Endothelial cell of umbilical vein (primary cell): ENCODE measurements around the gene UBASH3B. TPM values are rescaled to one million over a fixed set of nuclear protein-coding genes. Genes with fewer than 3 reads are reported as not detected.

Experiments used
- BruUV-seq: library from RNA; stranded (reverse); fragments of 400-500 nt; replicated peaks from 2 replicates; lab custom pipeline; 2021; lab: Mats Ljungman, UMichigan
- CTCF ChIA-PET: fragments of 300-600, 350-600 bp; sonication (Branson Sonifier 250); formaldehyde crosslinking; loops from one replicate; lab custom pipeline; 2021; ENCODE audit warnings: antibody characterized with exemption, inconsistent platforms; lab: Charles Lee
- POLR2A ChIA-PET: fragments of 300-600, 350-600 bp; sonication (Branson Sonifier 250); formaldehyde crosslinking; loops from one replicate; lab custom pipeline; 2021; ENCODE audit warnings: antibody characterized with exemption, inconsistent platforms; lab: Charles Lee
- DNase-seq: peaks from one replicate; pipeline ENCODE4 v3.0.0-alpha.2; 2011; ENCODE audit warnings: low read depth, low spot score
- FAIRE-seq: peaks from 2 replicates; lab custom pipeline; 2011; peaks lifted over from hg19 to GRCh38; lab: Jason Lieb, UNC
- H2AFZ ChIP-seq: 2 replicates; pipeline ENCODE4 v1.6.0; 2012; ENCODE audit warnings: low read depth, low read length, control low read depth, inconsistent platforms
- H3K27ac ChIP-seq: 2 replicates; pipeline ENCODE4 v1.5.1; 2011; ENCODE audit warnings: low read depth, mild to moderate bottlenecking, control low read depth, low read length, moderate library complexity; ENCODE audit not compliant: insufficient read depth
- H3K27me3 ChIP-seq, 2 experiments: 2 replicates each; pipeline versions ENCODE4 v1.6.0 to v1.6.1; 2011; ENCODE audit warnings: low read length in 2 of 2, mixed read lengths in 1 of 2; ENCODE audit not compliant: control insufficient read depth in 2 of 2, insufficient read depth in 2 of 2
- H3K36me3 ChIP-seq, 2 experiments: 2 replicates in 1 of 2; 3 replicates in 1 of 2; pipeline ENCODE4 v1.5.1; 2011; ENCODE audit warnings: low read length in 2 of 2, mild to moderate bottlenecking in 1 of 2, moderate library complexity in 1 of 2; ENCODE audit not compliant: control insufficient read depth in 2 of 2, insufficient read depth in 2 of 2; ENCODE audit errors: extremely low read depth in 1 of 2
- H3K4me1 ChIP-seq: 3 replicates; pipeline ENCODE4 v1.5.1; 2011; ENCODE audit warnings: mild to moderate bottlenecking, low read length; ENCODE audit not compliant: control insufficient read depth, insufficient read depth; ENCODE audit errors: extremely low read depth
- H3K4me2 ChIP-seq: 2 replicates; pipeline ENCODE4 v1.6.1; 2011; ENCODE audit warnings: low read length, control low read depth, mixed read lengths; ENCODE audit not compliant: insufficient read depth
- H3K4me3 ChIP-seq, 3 experiments: fragments of 200-600 bp in 1 of 3; sonication (generic), shearing (Covaris generic) in 1 of 3; replicated peaks in 1 of 3; 2 replicates each; pipeline ENCODE4 v1.5.1; 2011 to 2016; ENCODE audit warnings: control low read depth in 3 of 3, low read length in 3 of 3, mild to moderate bottlenecking in 2 of 3, inconsistent platforms in 1 of 3, low read depth in 1 of 3, moderate library complexity in 1 of 3; ENCODE audit not compliant: insufficient read depth in 1 of 3
- H3K79me2 ChIP-seq: 2 replicates; pipeline ENCODE4 v1.6.0; 2012; ENCODE audit warnings: low read length, inconsistent platforms; ENCODE audit not compliant: control insufficient read depth, insufficient read depth
- H3K9ac ChIP-seq: replicated peaks from 2 replicates; pipeline ENCODE3; 2011; ENCODE audit warnings: low read length, control low read depth; ENCODE audit not compliant: insufficient read depth; ENCODE audit errors: extremely low read depth
- H3K9me1 ChIP-seq: replicated peaks from 3 replicates; pipeline ENCODE4 v1.6.0; 2011; ENCODE audit warnings: mild to moderate bottlenecking, low read length; ENCODE audit not compliant: control insufficient read depth, insufficient read depth; ENCODE audit errors: extremely low read depth
- H3K9me3 ChIP-seq: replicated peaks from 2 replicates; pipeline ENCODE4 v1.5.1; 2012; ENCODE audit warnings: low read length, inconsistent platforms; ENCODE audit not compliant: control insufficient read depth, insufficient read depth
- H4K20me1 ChIP-seq: replicated peaks from 2 replicates; pipeline ENCODE3; 2011; ENCODE audit warnings: mild to moderate bottlenecking, low read length; ENCODE audit not compliant: control insufficient read depth, insufficient read depth; ENCODE audit errors: extremely low read depth
- CTCF ChIP-seq, 2 donors: IDR thresholded peaks; 1 replicate in 1 of 2; 2 replicates in 1 of 2; pipeline ENCODE4 v1.5.1; 2011; ENCODE audit warnings: low read length in 2 of 2, mild to moderate bottlenecking in 2 of 2, moderate library complexity in 2 of 2, control low read depth in 1 of 2, inconsistent platforms in 1 of 2, low read depth in 1 of 2; ENCODE audit not compliant: insufficient read depth in 1 of 2; ENCODE audit errors: extremely low read depth in 1 of 2
- EZH2 ChIP-seq: IDR thresholded peaks from 2 replicates; pipeline ENCODE4 v1.6.1; 2012; ENCODE audit warnings: borderline replicate concordance, low read depth, mild to moderate bottlenecking, moderate library complexity, low read length, inconsistent platforms; ENCODE audit not compliant: severe bottlenecking
- FOS ChIP-seq: IDR thresholded peaks from 2 replicates; pipeline ENCODE4 v1.6.1; 2011; ENCODE audit warnings: mild to moderate bottlenecking, low read length, moderate library complexity, borderline replicate concordance; ENCODE audit not compliant: insufficient read depth
- GATA2 ChIP-seq: IDR thresholded peaks from 2 replicates; pipeline ENCODE4 v1.7.0; 2011; ENCODE audit warnings: low read depth, mild to moderate bottlenecking, moderate library complexity, mixed read lengths, low read length; ENCODE audit not compliant: insufficient read length, insufficient read depth
- JUN ChIP-seq: IDR thresholded peaks from 2 replicates; pipeline ENCODE4 v1.6.1; 2011; ENCODE audit warnings: borderline replicate concordance, low read depth; ENCODE audit not compliant: insufficient read length, insufficient read depth
- MAX ChIP-seq: IDR thresholded peaks from 2 replicates; pipeline ENCODE4 v1.6.1; 2011; ENCODE audit not compliant: insufficient read depth, insufficient read length
- MYC ChIP-seq: IDR thresholded peaks from one replicate; pipeline ENCODE4 v1.6.1; 2011; ENCODE audit warnings: mild to moderate bottlenecking, low read depth, low read length
- POLR2A ChIP-seq: IDR thresholded peaks from 2 replicates; pipeline ENCODE4 v1.6.1; 2012; ENCODE audit warnings: low read depth, mild to moderate bottlenecking, control low read depth, low read length
- POLR2AphosphoS5 ChIP-seq: IDR thresholded peaks from 2 replicates; pipeline ENCODE4 v1.6.1; 2012; ENCODE audit warnings: low read depth, mild to moderate bottlenecking, control low read depth, low read length, moderate library complexity; ENCODE audit not compliant: insufficient read depth
- dilution Hi-C: fragments of 300-500 bp; cut with MboI; formaldehyde crosslinking; loops from one replicate; pipeline ENCODE4 v1.15.0; 2019; ENCODE audit warnings: low sequenced_read_pairs; ENCODE audit not compliant: extremely low pct_ligation_motif_present
- intact Hi-C: fragments of 100-400 bp; cut with micrococcal nuclease; formaldehyde crosslinking; loops from one replicate; pipeline ENCODE4 v1.10.0; 2022
- polyA plus RNA-seq, 4 experiments: library from polyadenylated mRNA; depleted of rRNA in 3 of 4; stranded (reverse) in 3 of 4; unstranded in 1 of 4; fragments of >200 nt; gene quantifications; 2 replicates each; pipeline versions ENCODE4 v1.2.1 to v1.2.3, GENCODE V29; 2011 to 2012; ENCODE audit warnings: missing spikeins in 1 of 4
- total RNA-seq: library from RNA; stranded (reverse); gene quantifications from 2 replicates; pipeline ENCODE4 v1.2.3, GENCODE V29; 2021

Gene UBASH3B
- total and polyA plus RNA-seq, 2 donors (not counting 3 experiments of a cell fraction or from before 2014, with no cell fraction given) = 23.7 to 38.1 TPM

- peak overlapping the region; percentile 54 for H3K27ac ChIP-seq
- FAIRE-seq (peak; percentile 64), DNase-seq (peak; percentile 68)
- peak overlapping the region; percentile 49 for H3K4me2 ChIP-seq
- POLR2A ChIA-PET = no interaction called here
- H2AFZ ChIP-seq = no peak overlapping the region
- no peak overlapping the region for H3K4me3 ChIP-seq
- CTCF ChIA-PET = interaction anchor here (0.7 to 2.0 kb wide), 8 partner anchors 9 to 109 kb away, joined by 3 to 6 read pairs (median 4); partner anchors contain the start of gene UBASH3B
- H3K36me3 ChIP-seq = no peaks in the 10 kb centered on the region
- no TSS peak for BruUV-seq
- TF ChIP-seq FOS = peak; percentile 58
- TF ChIP-seq JUN = peak; percentile 42
- no peak for TF ChIP-seq MYC
- dilution Hi-C loops = no loop called here
- H3K9me3 ChIP-seq = no peaks in the 10 kb centered on the region
- H3K4me1 ChIP-seq = peaks cover 48% of the 10 kb centered on the region
- H3K9ac ChIP-seq = peak overlapping the region; percentile 14
- no peaks in the 10 kb centered on the region for H3K9me1 ChIP-seq
- no peaks in the 10 kb centered on the region for H3K79me2 ChIP-seq
- no peaks in the 10 kb centered on the region for H3K27me3 ChIP-seq
- no peaks in the 10 kb centered on the region for H4K20me1 ChIP-seq
- intact Hi-C loops = no loop called here
Observed at GRCh38 chr11:122737951-122738693, 82.6 kb downstream of the UBASH3B start.

GRCh38 chr11:122741613-122742300 is 86.2 kb downstream of the UBASH3B start:
- Histone ChIP-seq H3K9me1 (no peaks in the 10 kb centered on the region), H2AFZ (no peak overlapping the region), H3K27me3 (no peaks in the 10 kb centered on the region), H4K20me1 (no peaks in the 10 kb centered on the region), H3K36me3 (no peaks in the 10 kb centered on the region), H3K4me3 (no peak overlapping the region), H3K9me3 (no peaks in the 10 kb centered on the region), H3K4me1 (peaks cover 24% of the 10 kb centered on the region), H3K27ac (no peak overlapping the region), H3K79me2 (no peaks in the 10 kb centered on the region), H3K9ac (no peak overlapping the region), H3K4me2 (no peak overlapping the region)
- ChIA-PET CTCF (no interaction called here), POLR2A (no interaction called here)
- DNase-seq = no peak
- intact Hi-C loops = no loop called here
- TF ChIP-seq FOS (no peak), JUN (no peak), MAX (no peak), EZH2 (no peak), MYC (no peak), CTCF (IDR thresholded peaks at IDR 0.05; ENCODE audit: extremely low read depth in 1 of 2, insufficient read depth in 1 of 2, low read depth in 1 of 2, low read length in 2 of 2) (no peak), POLR2A (no peak), POLR2AphosphoS5 (no peak), GATA2 (no peak)
- no TSS peak for BruUV-seq
- dilution Hi-C loops = no loop called here
- peak; percentile 54 for FAIRE-seq
